SK-N-SH (cell line): ENCODE results near the gene PRDM11. TPM values are rescaled to one million over a fixed set of nuclear protein-coding genes. Genes with fewer than 3 reads are reported as not detected.

ENCODE experiments used
- CTCF ChIA-PET: fragments of 300-600, 350-600 bp; formaldehyde crosslinking; extraction: SDS; loops from one replicate; lab custom pipeline; 2021; lab: Yijun Ruan, JAX
- POLR2A ChIA-PET: fragments of 350-600 bp; sonication (Branson Sonifier 250); formaldehyde crosslinking; extraction: SDS; loops from one replicate; lab custom pipeline; 2020; ENCODE audit warnings: antibody characterized with exemption, inconsistent platforms; lab: Yijun Ruan, JAX
- DNase-seq: peaks from one replicate; pipeline ENCODE4 v3.0.0; 2012
- H2AFZ ChIP-seq: fragments of 200-600 bp; sonication (generic); 2 replicates; pipeline ENCODE4 v1.8.1; 2016; ENCODE audit warnings: antibody characterized with exemption, mild to moderate bottlenecking, low read depth
- H3F3A ChIP-seq: fragments of 200-600 bp; sonication (generic); replicated peaks from 2 replicates; pipeline ENCODE3; 2016; ENCODE audit warnings: antibody characterized with exemption, mild to moderate bottlenecking; ENCODE audit not compliant: insufficient read depth
- H3K27ac ChIP-seq, 2 experiments: fragments of 200-500 bp in 1 of 2; fragments of 200-600 bp in 1 of 2; sonication (Bioruptor generic) in 1 of 2; sonication (generic), shearing (Covaris generic) in 1 of 2; 2 replicates each; pipeline versions ENCODE4 v1.5.1 to v1.6.1; 2014 to 2016; ENCODE audit warnings: low read depth in 2 of 2, inconsistent platforms in 1 of 2, low read length in 1 of 2, mild to moderate bottlenecking in 1 of 2, mixed read lengths in 1 of 2
- H3K27me3 ChIP-seq: fragments of 200-600 bp; sonication (generic), shearing (Covaris generic); 2 replicates; pipeline ENCODE4 v1.6.1; 2016; ENCODE audit warnings: mixed run types; ENCODE audit not compliant: insufficient read depth
- H3K36me3 ChIP-seq, 2 experiments: fragments of 200-500 bp in 1 of 2; fragments of 200-600 bp in 1 of 2; sonication (Bioruptor generic) in 1 of 2; sonication (generic) in 1 of 2; replicated peaks in 1 of 2; 2 replicates each; pipeline versions ENCODE3 to v1.5.1; 2014 to 2016; ENCODE audit warnings: low read length in 1 of 2, mild to moderate bottlenecking in 1 of 2; ENCODE audit not compliant: insufficient read depth in 2 of 2, control insufficient read depth in 1 of 2
- H3K4me1 ChIP-seq, 2 experiments: fragments of 200-500 bp in 1 of 2; fragments of 200-600 bp in 1 of 2; sonication (Bioruptor generic) in 1 of 2; sonication (generic), shearing (Covaris generic) in 1 of 2; 2 replicates each; pipeline versions ENCODE4 v1.5.1 to v1.6.1; 2014 to 2016; ENCODE audit warnings: low read depth in 1 of 2, low read length in 1 of 2, mixed run types in 1 of 2; ENCODE audit not compliant: insufficient read depth in 2 of 2, control insufficient read depth in 1 of 2
- H3K4me2 ChIP-seq: fragments of 200-600 bp; sonication (generic), shearing (Covaris generic); 2 replicates; pipeline ENCODE4 v1.6.1; 2017; ENCODE audit warnings: mixed run types
- H3K4me3 ChIP-seq, 2 experiments: fragments of 200-500 bp in 1 of 2; fragments of 200-600 bp in 1 of 2; sonication (Bioruptor generic) in 1 of 2; sonication (generic), shearing (Covaris generic) in 1 of 2; 2 replicates each; pipeline versions ENCODE4 v1.5.1 to v1.8.1; 2014 to 2016; ENCODE audit warnings: low read depth in 2 of 2, inconsistent platforms in 1 of 2, low read length in 1 of 2, mild to moderate bottlenecking in 1 of 2, mixed read lengths in 1 of 2, moderate library complexity in 1 of 2
- H3K79me2 ChIP-seq: fragments of 200-600 bp; sonication (generic); 2 replicates; pipeline ENCODE4 v1.8.1; 2017; ENCODE audit warnings: mild to moderate bottlenecking; ENCODE audit not compliant: insufficient read depth
- H3K9ac ChIP-seq: fragments of 200-600 bp; sonication (generic); 2 replicates; pipeline ENCODE4 v1.6.1; 2017; ENCODE audit warnings: mixed run types
- H3K9me2 ChIP-seq: fragments of 200-600 bp; sonication (generic); 2 replicates; pipeline ENCODE4 v1.6.1; 2017; ENCODE audit warnings: mixed run types
- H3K9me3 ChIP-seq: fragments of 200-600 bp; sonication (generic); 2 replicates; pipeline ENCODE4 v1.6.1; 2017; ENCODE audit warnings: mixed run types, mild to moderate bottlenecking, moderate library complexity
- H4K20me1 ChIP-seq: fragments of 200-600 bp; sonication (generic); 2 replicates; pipeline ENCODE4 v1.6.1; 2017; ENCODE audit warnings: mild to moderate bottlenecking, mixed run types; ENCODE audit not compliant: insufficient read depth
- ELF1 ChIP-seq: IDR thresholded peaks from 2 replicates; pipeline ENCODE4 v1.4.0; 2012
- EP300 ChIP-seq, 2 experiments: IDR thresholded peaks; 2 replicates each; pipeline versions ENCODE4 v1.4.0 to v1.6.1; 2012; ENCODE audit warnings: borderline replicate concordance in 1 of 2, low read depth in 1 of 2, low read length in 1 of 2
- EZH2phosphoT487 ChIP-seq: fragments of 200-600 bp; sonication (generic); IDR thresholded peaks from 2 replicates; pipeline ENCODE4 v1.6.1; 2017; ENCODE audit warnings: low read depth, mixed run types, mild to moderate bottlenecking, antibody characterized with exemption, moderate library complexity, borderline replicate concordance
- FOXJ3 ChIP-seq: sonication (generic); formaldehyde crosslinking; IDR thresholded peaks from 2 replicates; pipeline ENCODE4 v1.5.1; 2020; ENCODE audit warnings: mild to moderate bottlenecking, missing genetic modification reagents
- FOXM1 ChIP-seq: IDR thresholded peaks from 2 replicates; pipeline ENCODE4 v1.4.0; 2012; ENCODE audit warnings: low read depth, mild to moderate bottlenecking
- GATA2 ChIP-seq: sonication (generic); formaldehyde crosslinking; IDR thresholded peaks from 2 replicates; pipeline ENCODE4 v1.5.0; 2020; ENCODE audit warnings: mild to moderate bottlenecking, missing genetic modification reagents
- IRF3 ChIP-seq: fragments of 150-350 bp; IDR thresholded peaks from 2 replicates; pipeline ENCODE4 v1.6.1; 2016; ENCODE audit warnings: mild to moderate bottlenecking, low read depth, low read length
- NFIC ChIP-seq: IDR thresholded peaks from 2 replicates; pipeline ENCODE4 v1.4.0; 2012; ENCODE audit warnings: borderline replicate concordance
- NRF1 ChIP-seq: IDR thresholded peaks from 2 replicates; pipeline ENCODE4 v1.6.1; 2012; ENCODE audit warnings: low read depth, mild to moderate bottlenecking, low read length
- RCOR1 ChIP-seq: fragments of 150-350 bp; IDR thresholded peaks from 2 replicates; pipeline ENCODE4 v1.6.1; 2017; ENCODE audit warnings: antibody characterized with exemption, low read length
- RFX5 ChIP-seq: IDR thresholded peaks from 2 replicates; pipeline ENCODE4 v1.6.1; 2012; ENCODE audit warnings: mild to moderate bottlenecking, improper control_type of control experiment, low read length
- SIN3A ChIP-seq: IDR thresholded peaks from 2 replicates; pipeline ENCODE4 v1.6.1; 2012; ENCODE audit warnings: low read depth, mild to moderate bottlenecking, low read length, moderate library complexity, borderline replicate concordance
- TAF1 ChIP-seq: IDR thresholded peaks from 2 replicates; pipeline ENCODE4 v1.6.1; 2012; ENCODE audit warnings: low read depth, mild to moderate bottlenecking, low read length, moderate library complexity, borderline replicate concordance
- TCF12 ChIP-seq: IDR thresholded peaks from 2 replicates; pipeline ENCODE4 v1.4.0; 2012
- USF1 ChIP-seq: IDR thresholded peaks from 2 replicates; pipeline ENCODE4 v1.4.0; 2012; ENCODE audit warnings: low read depth, borderline replicate concordance
- WGBS: methylation state at CpG from one replicate; pipeline ENCODE4 v1.1.6; 2017; ENCODE audit warnings: low lambda C conversion rate; 5-methylcytosine and 5-hydroxymethylcytosine counted together
- polyA plus RNA-seq, 3 experiments: library from polyadenylated mRNA; depleted of rRNA; stranded (reverse); fragments of >200 nt; gene quantifications; 2 replicates each; pipeline ENCODE4 v1.2.3, GENCODE V29; 2012
- TF ChIP-seq, protein P1 (sequence below): IDR thresholded peaks from 2 replicates; pipeline ENCODE4 v1.4.0; 2012; ENCODE audit warnings: low read depth, borderline replicate concordance
- TF ChIP-seq, protein P2 (sequence below): IDR thresholded peaks from 2 replicates; pipeline ENCODE4 v1.4.0; 2012; ENCODE audit warnings: low read depth
- TF ChIP-seq, protein P3 (sequence below): IDR thresholded peaks from 2 replicates; pipeline ENCODE4 v1.6.1; 2012; ENCODE audit warnings: mild to moderate bottlenecking, low read depth, low read length, moderate library complexity

Gene PRDM11
- polyA plus RNA-seq, 1 of the 3 experiments (the other 2 are of a cell fraction): 4.5 TPM

DNA sequence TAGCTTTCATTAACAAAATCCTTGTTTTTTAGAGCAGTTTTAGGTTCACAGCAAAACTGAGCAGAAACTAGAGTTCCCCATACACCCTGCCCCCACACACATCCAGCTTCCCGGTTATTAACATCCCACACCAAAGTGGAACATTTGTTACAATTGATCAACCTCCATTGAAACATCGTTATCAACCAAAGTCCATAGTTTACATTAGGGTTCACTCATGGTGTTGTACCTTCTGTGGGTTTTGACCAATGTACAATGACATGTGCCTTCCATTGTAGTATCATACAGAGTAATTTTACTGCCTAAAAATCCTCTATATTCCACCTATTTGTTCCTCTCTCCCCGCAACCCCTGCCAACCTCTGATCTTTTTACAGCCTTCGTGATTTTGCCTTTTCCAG, 28.5 kb downstream of the PRDM11 start (continued):
- TF ChIP-seq IRF3 (no peak), FOXJ3 (no peak), TCF12 (no peak), GATA2 (CRISPR knock-in tag) (no peak), ELF1 (no peak), RCOR1 (no peak)

DNA sequence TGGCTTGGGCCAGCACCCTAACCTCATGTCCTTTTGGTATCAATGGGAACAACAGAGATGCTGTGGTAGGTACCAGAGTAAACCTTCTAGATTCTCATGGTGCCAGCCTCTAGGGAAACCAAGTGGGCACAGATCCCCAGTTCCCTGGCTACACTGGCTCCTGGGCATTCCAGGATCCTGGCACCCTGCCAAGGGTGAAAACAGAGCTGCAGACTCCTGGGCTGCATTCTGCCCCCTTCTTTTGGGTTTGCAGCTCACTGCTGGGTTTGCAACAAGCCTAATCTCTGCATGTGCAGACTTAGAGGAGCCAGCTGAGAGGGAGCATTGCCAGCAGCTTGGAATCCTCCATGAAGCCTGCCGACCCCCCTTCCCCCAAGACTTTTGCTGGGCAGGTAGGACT, 30.6 kb downstream of the PRDM11 start:
- TF ChIP-seq RFX5 (no peak), NFIC (peak; percentile 74)

DNA sequence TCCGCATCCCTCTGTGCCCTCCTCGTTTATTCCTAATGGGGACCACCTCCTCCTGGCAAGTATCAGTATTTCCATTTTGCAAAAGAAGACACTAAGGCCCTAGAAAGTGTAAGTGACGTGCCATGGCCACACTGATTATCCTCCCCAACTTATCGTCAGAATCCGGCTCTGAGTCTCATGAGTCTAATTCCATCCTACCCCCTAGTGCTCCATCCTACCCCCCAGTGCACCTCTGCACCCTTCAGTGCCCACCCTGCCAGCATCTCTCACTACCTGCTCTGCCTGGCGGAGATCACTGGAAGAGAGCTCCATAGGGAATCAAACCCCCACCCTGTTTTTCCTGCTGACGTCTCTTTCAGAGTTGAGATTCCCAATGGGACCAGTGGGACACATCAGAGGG, 31.8 kb downstream of the PRDM11 start:
- Histone ChIP-seq H3K4me3 (no peak overlapping the region), H3K9ac (no peak overlapping the region), H3K4me2 (no peak overlapping the region), H3K36me3 (no peaks in the 10 kb centered on the region), H3K9me3 (no peaks in the 10 kb centered on the region), H4K20me1 (no peaks in the 10 kb centered on the region), H3K4me1 (peaks cover 15 to 21% of the 10 kb centered on the region in 2 experiments; a peak in 3 of 4 replicates), H3F3A (peaks cover 7% of the 10 kb centered on the region), H3K27ac (no peak overlapping the region), H3K79me2 (no peaks in the 10 kb centered on the region), H3K27me3 (no peaks in the 10 kb centered on the region), H2AFZ (no peak overlapping the region), H3K9me2 (no peaks in the 10 kb centered on the region)
- ChIA-PET CTCF (no interaction called here), POLR2A (no interaction called here)
- TF ChIP-seq USF1: no peak
- TF ChIP-seq, protein P1, sequence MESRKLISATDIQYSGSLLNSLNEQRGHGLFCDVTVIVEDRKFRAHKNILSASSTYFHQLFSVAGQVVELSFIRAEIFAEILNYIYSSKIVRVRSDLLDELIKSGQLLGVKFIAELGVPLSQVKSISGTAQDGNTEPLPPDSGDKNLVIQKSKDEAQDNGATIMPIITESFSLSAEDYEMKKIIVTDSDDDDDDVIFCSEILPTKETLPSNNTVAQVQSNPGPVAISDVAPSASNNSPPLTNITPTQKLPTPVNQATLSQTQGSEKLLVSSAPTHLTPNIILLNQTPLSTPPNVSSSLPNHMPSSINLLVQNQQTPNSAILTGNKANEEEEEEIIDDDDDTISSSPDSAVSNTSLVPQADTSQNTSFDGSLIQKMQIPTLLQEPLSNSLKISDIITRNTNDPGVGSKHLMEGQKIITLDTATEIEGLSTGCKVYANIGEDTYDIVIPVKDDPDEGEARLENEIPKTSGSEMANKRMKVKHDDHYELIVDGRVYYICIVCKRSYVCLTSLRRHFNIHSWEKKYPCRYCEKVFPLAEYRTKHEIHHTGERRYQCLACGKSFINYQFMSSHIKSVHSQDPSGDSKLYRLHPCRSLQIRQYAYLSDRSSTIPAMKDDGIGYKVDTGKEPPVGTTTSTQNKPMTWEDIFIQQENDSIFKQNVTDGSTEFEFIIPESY: no peak
- TF ChIP-seq FOXM1: no peak
- TF ChIP-seq EZH2phosphoT487: no peak
- no peak for TF ChIP-seq SIN3A
- TF ChIP-seq RCOR1: no peak
- TF ChIP-seq, protein P2, sequence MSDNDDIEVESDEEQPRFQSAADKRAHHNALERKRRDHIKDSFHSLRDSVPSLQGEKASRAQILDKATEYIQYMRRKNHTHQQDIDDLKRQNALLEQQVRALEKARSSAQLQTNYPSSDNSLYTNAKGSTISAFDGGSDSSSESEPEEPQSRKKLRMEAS: no peak
- TF ChIP-seq, protein P3, sequence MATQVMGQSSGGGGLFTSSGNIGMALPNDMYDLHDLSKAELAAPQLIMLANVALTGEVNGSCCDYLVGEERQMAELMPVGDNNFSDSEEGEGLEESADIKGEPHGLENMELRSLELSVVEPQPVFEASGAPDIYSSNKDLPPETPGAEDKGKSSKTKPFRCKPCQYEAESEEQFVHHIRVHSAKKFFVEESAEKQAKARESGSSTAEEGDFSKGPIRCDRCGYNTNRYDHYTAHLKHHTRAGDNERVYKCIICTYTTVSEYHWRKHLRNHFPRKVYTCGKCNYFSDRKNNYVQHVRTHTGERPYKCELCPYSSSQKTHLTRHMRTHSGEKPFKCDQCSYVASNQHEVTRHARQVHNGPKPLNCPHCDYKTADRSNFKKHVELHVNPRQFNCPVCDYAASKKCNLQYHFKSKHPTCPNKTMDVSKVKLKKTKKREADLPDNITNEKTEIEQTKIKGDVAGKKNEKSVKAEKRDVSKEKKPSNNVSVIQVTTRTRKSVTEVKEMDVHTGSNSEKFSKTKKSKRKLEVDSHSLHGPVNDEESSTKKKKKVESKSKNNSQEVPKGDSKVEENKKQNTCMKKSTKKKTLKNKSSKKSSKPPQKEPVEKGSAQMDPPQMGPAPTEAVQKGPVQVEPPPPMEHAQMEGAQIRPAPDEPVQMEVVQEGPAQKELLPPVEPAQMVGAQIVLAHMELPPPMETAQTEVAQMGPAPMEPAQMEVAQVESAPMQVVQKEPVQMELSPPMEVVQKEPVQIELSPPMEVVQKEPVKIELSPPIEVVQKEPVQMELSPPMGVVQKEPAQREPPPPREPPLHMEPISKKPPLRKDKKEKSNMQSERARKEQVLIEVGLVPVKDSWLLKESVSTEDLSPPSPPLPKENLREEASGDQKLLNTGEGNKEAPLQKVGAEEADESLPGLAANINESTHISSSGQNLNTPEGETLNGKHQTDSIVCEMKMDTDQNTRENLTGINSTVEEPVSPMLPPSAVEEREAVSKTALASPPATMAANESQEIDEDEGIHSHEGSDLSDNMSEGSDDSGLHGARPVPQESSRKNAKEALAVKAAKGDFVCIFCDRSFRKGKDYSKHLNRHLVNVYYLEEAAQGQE: no peak
- TF ChIP-seq TAF1: no peak
- TF ChIP-seq RFX5: no peak
- no peak for TF ChIP-seq EP300 (IDR thresholded peaks at IDR 0.05; ENCODE audit: borderline replicate concordance in 1 of 2, low read depth in 1 of 2, low read length in 1 of 2)
- no peak for TF ChIP-seq NRF1
- TF ChIP-seq GATA2 (CRISPR knock-in tag): no peak
- WGBS: 89% methylated on average over 7 of the region's 7 CpGs
- DNase-seq: no peak

More for the DNA sequence above, 30.6 kb downstream of the PRDM11 start:
- H3F3A ChIP-seq: peaks cover 7% of the 10 kb centered on the region
- H2AFZ ChIP-seq: no peak overlapping the region
- H3K9ac ChIP-seq: no peak overlapping the region
- ChIA-PET CTCF (interaction anchor here (1.3 kb wide), 1 partner anchor 15 kb away, joined by 3 read pairs; no protein-coding TSS in a partner anchor), POLR2A (no interaction called here)
- no peak overlapping the region for H3K27ac ChIP-seq
- H3K36me3 ChIP-seq: no peaks in the 10 kb centered on the region
- H3K4me2 ChIP-seq: no peak overlapping the region
- H3K9me2 ChIP-seq: no peaks in the 10 kb centered on the region
- DNase-seq: peak; percentile 70
- H4K20me1 ChIP-seq: no peaks in the 10 kb centered on the region
- no peaks in the 10 kb centered on the region for H3K9me3 ChIP-seq
- H3K4me1 ChIP-seq: peaks cover 15 to 21% of the 10 kb centered on the region in 2 experiments; a peak in 3 of 4 replicates
- WGBS: 25% methylated on average over 1 of the region's 1 CpG
- no peaks in the 10 kb centered on the region for H3K79me2 ChIP-seq
- H3K4me3 ChIP-seq: no peak overlapping the region
- no peaks in the 10 kb centered on the region for H3K27me3 ChIP-seq
